HepG2 (cell line): ENCODE results near the gene LGALS3. TPM values are rescaled to one million over a fixed set of nuclear protein-coding genes. Genes with fewer than 3 reads are reported as not detected.

Experiments
- ADNP ChIP-seq: sonication (generic); formaldehyde crosslinking; IDR thresholded peaks from 2 replicates; pipeline ENCODE4 v1.4.0; 2020; ENCODE audit warnings: missing genetic modification reagents
- ARNT ChIP-seq: fragments of 450-650 bp; IDR thresholded peaks from 2 replicates; pipeline ENCODE4 v1.6.1; 2017
- ARNTL ChIP-seq: sonication (generic); formaldehyde crosslinking; IDR thresholded peaks from 2 replicates; pipeline ENCODE4 v1.4.0; 2020; ENCODE audit warnings: mild to moderate bottlenecking, missing genetic modification reagents
- E2F2 ChIP-seq: sonication (generic); formaldehyde crosslinking; IDR thresholded peaks from 2 replicates; pipeline ENCODE4 v1.4.0; 2020; ENCODE audit warnings: missing genetic modification reagents, borderline replicate concordance
- HINFP ChIP-seq: sonication (generic); formaldehyde crosslinking; IDR thresholded peaks from 2 replicates; pipeline ENCODE4 v1.4.0; 2020; ENCODE audit warnings: low read depth, mild to moderate bottlenecking, missing genetic modification reagents
- JARID2 ChIP-seq: sonication (generic); formaldehyde crosslinking; IDR thresholded peaks from 2 replicates; pipeline ENCODE4 v1.8.1; 2023; ENCODE audit warnings: missing genetic modification reagents, inconsistent platforms; ENCODE audit not compliant: insufficient replicate concordance
- MAF1 ChIP-seq: sonication (generic); formaldehyde crosslinking; IDR thresholded peaks from 2 replicates; pipeline ENCODE4 v1.5.0; 2020; ENCODE audit warnings: missing genetic modification reagents, borderline replicate concordance
- PHF21A ChIP-seq: sonication (generic); formaldehyde crosslinking; IDR thresholded peaks from 2 replicates; pipeline ENCODE4 v1.5.0; 2020; ENCODE audit warnings: mild to moderate bottlenecking, missing genetic modification reagents
- PHF5A ChIP-seq: IDR thresholded peaks from one replicate; pipeline ENCODE4 v1.6.1; 2018; ENCODE audit warnings: low read depth, missing genetic modification reagents; ENCODE audit not compliant: unreplicated experiment
- RBFOX2 ChIP-seq: fragments of 200-400 bp; formaldehyde crosslinking; IDR thresholded peaks from 2 replicates; pipeline ENCODE4 v1.6.1; 2017; ENCODE audit warnings: low read depth, mild to moderate bottlenecking, low read length
- SMC3 ChIP-seq: IDR thresholded peaks from 2 replicates; pipeline ENCODE4 v1.6.1; 2011; ENCODE audit warnings: low read length, improper control_type of control experiment
- SRY ChIP-seq: sonication (generic); formaldehyde crosslinking; IDR thresholded peaks from 2 replicates; pipeline ENCODE4 v1.8.0; 2022; ENCODE audit warnings: mild to moderate bottlenecking, missing genetic modification reagents
- TGIF2 ChIP-seq: IDR thresholded peaks from 2 replicates; pipeline ENCODE4 v1.6.1; 2016; ENCODE audit warnings: control low read depth, missing compliant biosample characterization
- XRCC5 ChIP-seq: fragments of 200-400 bp; formaldehyde crosslinking; optimal IDR thresholded peaks from 2 replicates; pipeline ENCODE3; 2017; ENCODE audit warnings: mild to moderate bottlenecking, low read length
- ZFP36 ChIP-seq: fragments of 150-350 bp; IDR thresholded peaks from 2 replicates; pipeline ENCODE4 v1.6.1; 2018; ENCODE audit warnings: borderline replicate concordance, low read length, low read depth; ENCODE audit not compliant: partially characterized antibody
- ZKSCAN8 ChIP-seq: IDR thresholded peaks from 2 replicates; pipeline ENCODE4 v1.6.1; 2016; ENCODE audit warnings: borderline replicate concordance, missing genetic modification reagents, missing compliant biosample characterization
- ZNF263 ChIP-seq: sonication (generic); formaldehyde crosslinking; IDR thresholded peaks from 2 replicates; pipeline ENCODE4 v1.4.0; 2020; ENCODE audit warnings: missing genetic modification reagents
- ZNF274 ChIP-seq: sonication (generic); formaldehyde crosslinking; IDR thresholded peaks from 2 replicates; pipeline ENCODE4 v1.5.1; 2020; ENCODE audit warnings: mild to moderate bottlenecking, missing genetic modification reagents
- ZNF292 ChIP-seq: sonication (generic); formaldehyde crosslinking; IDR thresholded peaks from 2 replicates; pipeline ENCODE4 v1.8.1; 2022; ENCODE audit warnings: mild to moderate bottlenecking, low read depth, missing genetic modification reagents, borderline replicate concordance
- ZNF354B ChIP-seq: sonication (generic); formaldehyde crosslinking; IDR thresholded peaks from 2 replicates; pipeline ENCODE4 v1.8.0; 2022; ENCODE audit warnings: mild to moderate bottlenecking, missing genetic modification reagents
- ZNF598 ChIP-seq: sonication (generic); formaldehyde crosslinking; IDR thresholded peaks from 2 replicates; pipeline ENCODE4 v1.5.1; 2020; ENCODE audit warnings: mild to moderate bottlenecking, missing genetic modification reagents, borderline replicate concordance
- ZNF746 ChIP-seq: sonication (generic); formaldehyde crosslinking; IDR thresholded peaks from 2 replicates; pipeline ENCODE4 v1.8.0; 2022; ENCODE audit warnings: mild to moderate bottlenecking, missing genetic modification reagents
- ZNF770 ChIP-seq: sonication (generic); formaldehyde crosslinking; IDR thresholded peaks from 2 replicates; pipeline ENCODE4 v1.5.0; 2020; ENCODE audit warnings: mild to moderate bottlenecking, missing genetic modification reagents
- ZNF782 ChIP-seq: sonication (generic); formaldehyde crosslinking; IDR thresholded peaks from 2 replicates; pipeline ENCODE4 v1.4.0; 2020; ENCODE audit warnings: missing genetic modification reagents, mild to moderate bottlenecking, borderline replicate concordance
- polyA plus RNA-seq, 8 experiments: library from polyadenylated mRNA; depleted of rRNA in 3 of 8; stranded (reverse) in 7 of 8; unstranded in 1 of 8; fragments of >200 nt; fragmentation: Illumina TruSeq in 4 of 8; extraction: Trizol in 4 of 8; gene quantifications; 2 replicates each; pipeline versions ENCODE4 v1.2.1 to v1.2.3, GENCODE V29; 2011 to 2016; ENCODE audit warnings: low read depth in 4 of 8, missing spikeins in 1 of 8, mixed read lengths in 1 of 8; ENCODE audit not compliant: insufficient read depth in 1 of 8
- total RNA-seq, 5 experiments: library from RNA; depleted of rRNA; stranded (reverse); fragments of >200 nt; fragmentation: Illumina TruSeq; extraction: Trizol; gene quantifications; 2 replicates each; pipeline ENCODE4 v1.2.3, GENCODE V29; 2016; ENCODE audit warnings: low read depth in 1 of 5
- TF ChIP-seq, protein P1 (sequence below): sonication (generic); formaldehyde crosslinking; conservative IDR thresholded peaks from 2 replicates; pipeline ENCODE4 v1.5.0; 2020; ENCODE audit warnings: missing genetic modification reagents

LGALS3 gene
- total and polyA plus RNA-seq, 2 of the 13 experiments (the other 11 are each of a cell fraction or from before 2014, with no cell fraction given) = 5.0 to 97.4 TPM

DNA sequence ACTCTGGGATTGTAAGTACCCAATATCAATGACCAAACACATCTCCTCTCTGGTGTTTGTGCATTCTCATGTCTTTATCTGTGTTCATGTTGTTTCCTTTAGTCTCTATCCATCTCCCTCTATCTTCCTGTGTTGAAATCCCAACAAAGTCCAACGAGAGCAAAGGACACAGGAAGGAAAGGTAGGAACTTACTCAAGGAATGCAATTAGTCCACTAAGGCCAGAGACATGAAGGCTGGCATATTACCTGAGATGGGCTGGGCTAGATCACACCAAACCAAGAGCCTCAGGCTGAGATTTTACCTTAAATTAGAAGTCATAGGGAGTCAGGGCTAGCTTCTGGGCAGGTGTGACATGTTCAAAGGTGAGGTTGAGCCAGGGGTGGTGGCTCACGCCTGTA lies 14.3 kb upstream of the LGALS3 start (continued):
- TF ChIP-seq ZNF598 (no peak), ZNF354B (CRISPR knock-in tag) (0 out of 2 replicates have a peak, but pooled peaks have one; percentile 10), ADNP (CRISPR knock-in tag) (no peak), ZKSCAN8 (no peak), SMC3 (no peak), ZNF263 (CRISPR knock-in tag) (no peak), E2F2 (CRISPR knock-in tag) (no peak), TGIF2 (CRISPR knock-in tag) (no peak), RBFOX2 (no peak), ARNTL (CRISPR knock-in tag) (no peak), MAF1 (CRISPR knock-in tag) (no peak), PHF21A (CRISPR knock-in tag) (peak; percentile 29; the same call in 1 of the 2 replicates), ZNF274 (CRISPR knock-in tag) (no peak), ZNF782 (CRISPR knock-in tag) (no peak), XRCC5 (no peak), JARID2 (CRISPR knock-in tag) (no peak), ZFP36 (no peak), ZNF746 (CRISPR knock-in tag) (no peak), HINFP (CRISPR knock-in tag) (no peak), SRY (CRISPR knock-in tag) (no peak), ARNT (no peak), PHF5A (CRISPR knock-in tag) (no peak), ZNF292 (CRISPR knock-in tag) (no peak), ZNF770 (CRISPR knock-in tag) (no peak)
- TF ChIP-seq, protein P1, sequence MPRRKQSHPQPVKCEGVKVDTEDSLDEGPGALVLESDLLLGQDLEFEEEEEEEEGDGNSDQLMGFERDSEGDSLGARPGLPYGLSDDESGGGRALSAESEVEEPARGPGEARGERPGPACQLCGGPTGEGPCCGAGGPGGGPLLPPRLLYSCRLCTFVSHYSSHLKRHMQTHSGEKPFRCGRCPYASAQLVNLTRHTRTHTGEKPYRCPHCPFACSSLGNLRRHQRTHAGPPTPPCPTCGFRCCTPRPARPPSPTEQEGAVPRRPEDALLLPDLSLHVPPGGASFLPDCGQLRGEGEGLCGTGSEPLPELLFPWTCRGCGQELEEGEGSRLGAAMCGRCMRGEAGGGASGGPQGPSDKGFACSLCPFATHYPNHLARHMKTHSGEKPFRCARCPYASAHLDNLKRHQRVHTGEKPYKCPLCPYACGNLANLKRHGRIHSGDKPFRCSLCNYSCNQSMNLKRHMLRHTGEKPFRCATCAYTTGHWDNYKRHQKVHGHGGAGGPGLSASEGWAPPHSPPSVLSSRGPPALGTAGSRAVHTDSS = no peak
